Osteoblast (primary cell): ENCODE measurements around the gene SBK2. TPM values are rescaled to one million over a fixed set of nuclear protein-coding genes. Genes with fewer than 3 reads are reported as not detected.
A peak's percentile ranks its signal among the peaks of the same experiment; 100 is the strongest.

Experiments used
- DNase-seq: peaks from one replicate; pipeline ENCODE4 v3.0.0; 2011; ENCODE audit warnings: low spot score, mixed read lengths; ENCODE audit not compliant: insufficient read length; ENCODE audit errors: missing footprints
- H2AFZ ChIP-seq: 2 replicates; pipeline ENCODE4 v1.6.0; 2011; ENCODE audit warnings: mild to moderate bottlenecking, low read length
- H3K27ac ChIP-seq: 2 replicates; pipeline ENCODE4 v1.5.1; 2011; ENCODE audit warnings: mild to moderate bottlenecking, low read depth, low read length, moderate library complexity
- H3K27me3 ChIP-seq: 2 replicates; pipeline ENCODE4 v1.6.0; 2012; ENCODE audit warnings: mild to moderate bottlenecking, control low read depth, inconsistent platforms, low read length, moderate library complexity; ENCODE audit not compliant: insufficient read depth
- H3K36me3 ChIP-seq: 2 replicates; pipeline ENCODE4 v1.5.1; 2011; ENCODE audit warnings: mild to moderate bottlenecking, low read length, control low read depth, moderate library complexity; ENCODE audit not compliant: insufficient read depth
- H3K4me1 ChIP-seq: 2 replicates; pipeline ENCODE4 v1.5.1; 2011; ENCODE audit warnings: mild to moderate bottlenecking, low read length, control low read depth, moderate library complexity; ENCODE audit not compliant: insufficient read depth
- H3K4me2 ChIP-seq: 2 replicates; pipeline ENCODE4 v1.6.0; 2011; ENCODE audit warnings: mild to moderate bottlenecking, low read length; ENCODE audit not compliant: insufficient read depth
- H3K4me3 ChIP-seq: fragments of 200-600 bp; sonication (generic); 3 replicates; pipeline ENCODE4 v1.5.1; 2012; ENCODE audit warnings: mild to moderate bottlenecking, low read length, inconsistent platforms; ENCODE audit not compliant: insufficient read depth
- H3K79me2 ChIP-seq: 2 replicates; pipeline ENCODE4 v1.6.0; 2012; ENCODE audit warnings: mild to moderate bottlenecking, low read length, control low read depth, inconsistent platforms; ENCODE audit not compliant: insufficient read depth
- H3K9me3 ChIP-seq: 2 replicates; pipeline ENCODE4 v1.5.1; 2011; ENCODE audit warnings: low read depth, low read length, control low read depth
- H4K20me1 ChIP-seq: 2 replicates; pipeline ENCODE4 v1.6.0; 2012; ENCODE audit warnings: mild to moderate bottlenecking, low read length, control low read depth; ENCODE audit not compliant: insufficient read depth
- CTCF ChIP-seq: IDR thresholded peaks from 2 replicates; pipeline ENCODE4 v1.5.1; 2011; ENCODE audit warnings: mild to moderate bottlenecking, low read depth, low read length, moderate library complexity; ENCODE audit errors: extremely low read depth
- total RNA-seq: library from RNA; depleted of rRNA; stranded (reverse); fragments of >200 nt; gene quantifications from 2 replicates; pipeline ENCODE4 v1.2.3, GENCODE V29; 2012

SBK2 gene
- total RNA-seq, 1 donor = not detected

DNA sequence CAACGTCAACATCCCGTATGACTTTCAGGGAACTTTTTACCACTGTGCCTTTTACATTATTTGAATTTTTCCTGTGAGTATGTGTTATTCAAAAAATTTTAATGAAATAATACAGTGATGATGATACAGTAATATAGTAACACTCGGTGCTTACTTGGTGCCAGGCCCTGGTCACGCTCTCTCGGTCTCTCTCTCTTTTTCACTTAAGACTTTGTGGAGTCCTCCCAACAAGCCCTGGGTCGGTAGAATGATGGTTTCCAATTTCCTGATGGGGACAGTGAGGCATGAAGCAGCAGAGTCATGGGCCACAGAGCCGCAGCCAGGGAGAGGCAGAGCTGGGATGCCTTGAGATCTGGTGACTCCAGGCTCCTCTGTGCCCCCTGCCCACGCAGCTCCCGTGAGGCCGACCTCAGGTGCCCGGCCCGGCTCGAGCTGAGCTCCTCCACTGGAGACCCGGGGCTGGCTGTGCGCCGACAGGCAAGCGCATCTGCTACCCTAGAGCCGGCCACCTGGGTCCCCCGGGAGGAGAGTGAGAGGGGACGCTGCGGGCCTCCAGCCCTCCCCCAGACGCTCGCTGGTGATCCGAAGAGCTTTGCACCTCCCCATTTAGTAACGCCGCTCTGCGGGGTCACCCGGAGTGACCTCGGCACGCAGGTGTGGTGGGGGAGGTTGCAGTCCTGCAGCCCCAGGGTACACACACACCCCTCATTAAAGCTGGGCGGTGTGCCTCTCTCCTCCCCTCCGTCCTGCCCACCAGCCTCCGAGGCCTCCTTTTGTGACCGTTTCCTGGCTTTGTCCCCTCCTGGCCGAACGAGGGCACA, 12.8 kb upstream of the SBK2 start:
- Histone ChIP-seq H3K4me1 (peaks cover 43% of the 10 kb centered on the region), H3K27ac (peak overlapping the region; percentile 87), H3K79me2 (no peaks in the 10 kb centered on the region), H2AFZ (peak overlapping the region; percentile 74), H3K9me3 (no peaks in the 10 kb centered on the region), H3K36me3 (no peaks in the 10 kb centered on the region), H3K4me2 (peak overlapping the region; percentile 73), H3K4me3 (peak overlapping the region; percentile 40), H3K27me3 (no peaks in the 10 kb centered on the region), H4K20me1 (no peaks in the 10 kb centered on the region)
- TF ChIP-seq CTCF = peak; percentile 8
- DNase-seq = peak; percentile 97

- peak; percentile 97 for DNase-seq
- Histone ChIP-seq H3K27me3 (no peaks in the 10 kb centered on the region), H3K36me3 (no peaks in the 10 kb centered on the region), H3K4me2 (peak overlapping the region; percentile 65), H3K9me3 (no peaks in the 10 kb centered on the region), H3K79me2 (no peaks in the 10 kb centered on the region), H3K4me1 (peaks cover 25% of the 10 kb centered on the region), H4K20me1 (no peaks in the 10 kb centered on the region), H2AFZ (no peak overlapping the region), H3K27ac (peak overlapping the region; percentile 84), H3K4me3 (peak overlapping the region; percentile 16)
- no peak for TF ChIP-seq CTCF
These were observed 10.1 kb upstream of the SBK2 start for GRCh38 chr19:55546822-55547614.

DNA sequence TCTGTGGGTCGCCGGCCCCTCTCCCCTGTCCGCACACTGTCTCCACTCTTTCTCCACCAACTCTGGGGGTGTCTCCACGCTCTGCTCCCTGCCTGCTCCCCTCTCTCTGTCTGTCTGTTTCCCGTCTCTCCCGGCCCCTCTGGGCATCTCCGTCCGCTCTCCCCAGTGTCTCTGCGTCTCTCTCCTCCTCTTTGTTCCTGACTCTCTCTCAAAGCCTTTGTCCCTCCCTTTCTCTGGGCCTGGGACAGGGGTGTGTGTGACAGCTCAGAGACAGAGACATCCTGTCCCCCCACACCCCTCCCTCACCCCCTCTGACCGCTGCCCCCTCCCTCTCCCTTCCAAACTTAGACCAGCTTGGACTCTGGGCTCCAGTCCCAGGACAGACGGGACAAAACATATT, 9.1 kb upstream of the SBK2 start:
- Histone ChIP-seq H3K4me1 (peaks cover 25% of the 10 kb centered on the region), H3K4me3 (no peak overlapping the region), H3K27me3 (no peaks in the 10 kb centered on the region), H3K27ac (no peak overlapping the region), H3K4me2 (no peak overlapping the region), H3K9me3 (no peaks in the 10 kb centered on the region), H2AFZ (no peak overlapping the region), H4K20me1 (no peaks in the 10 kb centered on the region), H3K36me3 (no peaks in the 10 kb centered on the region), H3K79me2 (no peaks in the 10 kb centered on the region)
- peak; percentile 79 for DNase-seq
- TF ChIP-seq CTCF = no peak

DNA sequence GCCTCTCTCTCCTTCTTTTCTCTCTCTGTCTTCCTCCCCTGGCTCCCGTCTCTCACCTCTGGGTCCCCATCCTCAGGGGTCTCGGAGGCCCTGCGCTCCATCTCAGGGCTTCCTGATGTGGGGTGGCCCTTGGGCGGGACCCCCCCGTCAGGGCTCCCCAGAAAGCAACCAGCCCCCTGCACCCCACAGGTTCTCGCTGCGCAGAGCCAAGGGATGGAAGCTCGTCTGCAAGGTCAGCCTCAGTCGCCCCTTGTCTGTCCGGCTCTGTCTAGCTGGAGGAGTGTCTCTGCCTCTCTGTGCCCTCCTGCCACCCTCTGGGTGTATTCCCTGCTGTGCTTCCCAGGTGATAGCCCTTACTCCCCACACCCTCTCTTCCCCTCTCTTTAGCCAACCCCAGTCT, 8.5 kb upstream of the SBK2 start, which contains the start of gene SBK3:
Gene SBK3, minus strand, starts transcription at position 101 of the 400 bp plus-strand sequence. Its CDS starts 0 bp downstream, at position 101.
- no peaks in the 10 kb centered on the region for H3K79me2 ChIP-seq
- no peaks in the 10 kb centered on the region for H3K36me3 ChIP-seq
- no peaks in the 10 kb centered on the region for H3K9me3 ChIP-seq
- TF ChIP-seq CTCF = no peak
- no peak within 1 kb of the TSS for H3K4me3 ChIP-seq
- no peak within 1 kb of the TSS for H2AFZ ChIP-seq
- DNase-seq = peak; percentile 85
- peaks cover 25% of the 10 kb centered on the region for H3K4me1 ChIP-seq
- H3K27ac ChIP-seq = no peak within 1 kb of the TSS
- no peaks in the 10 kb centered on the region for H4K20me1 ChIP-seq
- H3K4me2 ChIP-seq = no peak within 1 kb of the TSS
- no peaks in the 10 kb centered on the region for H3K27me3 ChIP-seq
